HG03571 (cell line): ENCODE data around the gene PLXNC1.

Source experiments
- ATAC-seq: cut with Tn5 transposase; IDR thresholded peaks from one replicate; pipeline ENCODE4 v1.9.1; 2021; ENCODE audit not compliant: unreplicated experiment

Gene PLXNC1

DNA sequence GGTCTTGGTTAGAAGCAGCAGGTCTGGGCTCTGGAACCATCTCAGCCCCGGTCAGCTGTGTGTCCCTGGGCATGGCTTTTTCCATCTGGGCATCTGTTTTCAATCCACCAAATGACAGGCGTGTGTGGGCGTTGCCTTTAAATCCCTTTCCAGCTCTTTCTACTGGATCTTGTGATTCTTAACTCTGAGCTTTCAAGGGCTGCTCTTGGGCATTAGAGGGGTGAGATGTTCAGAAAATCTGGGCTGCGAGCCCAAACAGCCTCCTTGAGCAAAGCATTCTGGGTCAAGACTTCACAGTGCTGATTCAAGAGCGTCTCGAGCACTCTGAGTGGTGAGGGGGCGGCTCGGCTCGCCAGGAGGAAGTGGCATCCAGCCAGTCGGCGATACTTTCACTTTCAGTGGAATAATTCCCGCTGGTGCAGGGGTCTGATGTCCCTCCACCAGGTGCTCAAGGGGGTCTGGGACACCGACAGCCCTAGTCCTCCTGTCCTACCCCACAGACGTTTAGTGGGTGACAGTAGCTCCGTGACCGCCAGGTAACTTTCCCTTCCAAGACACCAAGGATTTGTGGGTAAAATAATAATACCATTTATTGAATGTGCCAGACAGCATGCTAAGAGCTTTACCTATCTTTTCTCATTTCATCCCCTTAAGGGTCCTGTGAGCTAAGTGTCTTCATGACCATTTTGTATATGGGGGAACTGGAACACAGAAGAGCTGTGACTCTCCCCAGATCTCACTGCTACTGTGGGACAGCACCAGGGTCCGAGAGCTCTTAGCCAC lies 114.0 kb downstream of the PLXNC1 start:
- ATAC-seq = peak; percentile 47

DNA sequence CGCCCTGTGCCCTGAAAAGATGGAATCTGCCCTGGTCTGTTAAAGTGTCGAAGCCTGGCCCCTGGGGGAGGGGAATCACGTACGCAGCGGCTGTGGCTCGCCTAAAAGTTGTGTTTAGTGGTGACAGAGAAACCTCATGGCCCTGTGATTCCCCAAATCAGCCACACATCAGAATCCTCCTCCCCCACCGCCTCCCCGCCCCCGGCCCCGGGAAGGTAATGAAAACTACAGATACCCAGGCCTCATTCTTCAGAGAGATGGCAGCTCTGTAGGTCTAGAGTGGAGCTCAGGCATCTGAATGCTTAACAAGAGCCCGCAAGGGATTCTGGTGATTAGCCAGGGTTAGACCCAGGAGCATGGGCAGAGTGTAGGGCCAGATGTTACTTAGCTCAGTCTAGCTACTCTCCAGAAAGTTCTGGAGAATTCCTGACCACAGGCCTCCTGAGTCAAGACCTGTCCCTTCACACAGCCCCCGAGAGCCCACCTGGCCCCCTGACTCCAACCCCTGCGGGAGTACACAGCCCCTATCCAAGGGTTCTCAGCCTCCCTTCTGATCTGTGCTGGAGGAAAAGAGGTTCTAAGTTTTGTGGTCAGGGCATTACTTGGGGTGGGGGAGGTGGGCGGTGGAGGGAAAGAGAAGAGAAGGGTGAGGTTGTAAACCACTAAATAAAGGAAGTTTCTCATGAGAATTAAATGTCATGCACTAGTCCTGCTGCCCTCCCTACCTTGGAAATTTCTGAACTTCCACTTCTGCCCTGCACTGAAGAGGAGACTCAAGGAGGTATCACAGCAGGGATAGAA lies 114.8 kb downstream of the PLXNC1 start:
- ATAC-seq = no peak

DNA sequence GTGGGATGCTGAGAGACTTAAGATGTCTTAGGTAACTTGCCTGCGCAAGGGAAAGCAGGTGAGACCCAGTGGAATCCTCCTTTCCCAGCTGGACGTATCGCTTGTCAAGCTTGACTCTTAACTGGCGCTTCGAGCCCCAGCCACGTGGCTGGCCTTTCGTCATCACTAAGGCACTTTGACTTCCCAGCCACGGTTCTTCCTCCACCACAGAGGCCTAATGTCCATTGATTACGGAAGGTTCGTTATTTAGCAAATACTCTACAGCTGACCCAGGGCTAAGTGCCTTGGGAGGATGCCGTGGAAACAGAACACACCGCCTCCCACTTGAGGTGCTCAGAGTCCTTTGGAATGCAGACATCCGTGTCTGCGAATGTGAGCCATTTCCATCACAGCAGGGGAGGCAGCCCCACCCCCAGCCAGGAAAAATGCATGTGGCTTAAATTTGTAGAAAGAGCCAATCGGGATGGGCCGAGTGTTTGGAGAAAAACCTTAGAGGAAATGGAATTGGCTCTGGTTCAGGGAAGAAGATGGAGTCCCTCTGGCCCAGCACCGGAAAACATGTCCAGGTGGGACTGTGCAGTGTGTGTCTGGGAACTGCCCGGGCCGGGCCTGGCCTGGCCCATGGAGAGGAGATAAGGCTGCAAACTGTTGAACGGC lies 115.7 kb downstream of the PLXNC1 start:
- ATAC-seq = no peak

DNA sequence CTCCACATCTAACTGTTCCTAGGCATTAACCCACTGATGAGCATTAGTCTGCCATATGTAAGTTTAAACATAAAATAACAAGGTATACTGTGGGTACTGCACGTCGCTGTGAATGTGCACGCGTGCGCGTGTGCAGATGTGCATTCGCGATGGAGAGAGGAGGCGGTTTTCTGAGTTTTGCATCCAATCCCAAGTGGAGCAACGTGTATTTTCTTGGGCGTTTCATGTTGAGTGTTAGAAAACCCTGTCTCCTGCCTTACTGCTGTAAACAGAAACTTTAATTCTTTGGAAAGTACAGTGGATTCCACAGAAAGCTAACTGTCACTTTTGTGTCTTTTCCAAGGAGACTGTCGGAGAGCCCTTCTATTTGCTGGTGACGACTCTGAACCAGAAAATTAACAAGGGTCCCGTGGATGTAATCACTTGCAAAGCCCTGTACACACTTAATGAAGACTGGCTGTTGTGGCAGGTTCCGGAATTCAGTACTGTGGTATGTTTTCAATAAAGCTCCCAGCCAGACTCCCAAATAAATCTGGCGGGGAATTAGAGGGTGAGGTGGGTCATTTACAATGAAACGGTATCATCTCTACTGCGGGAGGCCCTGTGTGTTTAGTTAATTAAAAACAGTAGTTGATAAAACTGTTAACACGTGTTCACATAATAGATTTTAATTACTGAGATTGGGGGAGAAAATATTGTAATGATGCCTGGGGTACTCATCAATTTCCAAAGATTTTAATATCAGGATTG lies 116.5 kb downstream of the PLXNC1 start:
- no peak for ATAC-seq

DNA sequence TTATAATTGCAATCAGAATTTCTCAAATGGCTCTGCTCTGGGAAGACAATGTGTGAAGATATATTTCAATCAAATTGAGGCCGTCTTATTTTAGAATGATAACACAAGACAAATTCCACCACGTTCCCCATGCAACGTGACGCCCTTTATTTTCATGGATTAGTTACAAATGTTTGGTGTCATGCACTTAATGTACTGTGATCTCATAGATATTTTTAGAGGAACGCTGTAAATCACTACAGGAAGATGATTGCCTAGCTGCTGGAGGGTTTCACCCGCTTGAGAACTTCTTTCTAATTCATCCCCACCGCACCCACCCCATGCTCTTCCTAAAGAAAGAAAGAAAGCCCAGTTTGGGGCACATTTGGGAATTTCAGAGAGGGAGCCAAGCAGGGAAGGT lies 117.2 kb downstream of the PLXNC1 start:
- no peak for ATAC-seq

DNA sequence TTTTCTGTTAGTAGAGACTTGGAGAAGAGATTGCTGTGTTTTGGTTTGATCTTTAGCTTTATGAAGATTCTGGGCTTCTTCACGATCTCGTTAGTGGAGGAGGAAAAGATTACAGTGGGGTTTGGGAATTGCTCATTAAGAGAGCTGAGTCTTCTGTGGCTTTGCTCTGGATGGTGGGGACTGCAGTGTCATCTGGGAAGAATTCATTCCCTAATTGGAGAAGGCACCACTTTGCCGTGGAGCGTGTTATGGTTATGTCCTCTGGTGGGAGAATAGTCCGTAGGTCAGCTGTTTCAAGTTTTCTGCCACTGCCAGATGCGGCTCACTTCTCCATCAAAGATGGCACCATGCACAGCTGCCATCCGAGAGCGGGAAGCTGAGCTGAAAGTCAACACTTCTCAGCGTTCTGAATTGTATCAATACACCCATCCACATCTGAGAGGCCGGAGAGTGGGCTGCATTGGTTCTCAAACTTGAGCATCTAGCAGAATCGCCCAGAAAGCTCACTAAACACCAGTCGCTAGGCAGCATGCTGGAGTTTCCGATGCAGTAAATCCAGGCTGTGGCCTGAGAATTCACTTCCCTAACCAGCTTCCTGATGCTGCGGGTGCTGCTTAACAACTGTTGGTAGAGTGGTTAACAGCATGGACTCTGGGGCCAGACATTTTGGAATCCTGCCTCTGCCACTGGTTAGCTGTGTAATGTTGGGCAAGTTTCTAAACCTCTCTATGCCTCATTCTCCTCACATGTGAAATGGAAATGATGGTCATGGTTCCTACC lies 117.8 kb downstream of the PLXNC1 start:
- no peak for ATAC-seq

DNA sequence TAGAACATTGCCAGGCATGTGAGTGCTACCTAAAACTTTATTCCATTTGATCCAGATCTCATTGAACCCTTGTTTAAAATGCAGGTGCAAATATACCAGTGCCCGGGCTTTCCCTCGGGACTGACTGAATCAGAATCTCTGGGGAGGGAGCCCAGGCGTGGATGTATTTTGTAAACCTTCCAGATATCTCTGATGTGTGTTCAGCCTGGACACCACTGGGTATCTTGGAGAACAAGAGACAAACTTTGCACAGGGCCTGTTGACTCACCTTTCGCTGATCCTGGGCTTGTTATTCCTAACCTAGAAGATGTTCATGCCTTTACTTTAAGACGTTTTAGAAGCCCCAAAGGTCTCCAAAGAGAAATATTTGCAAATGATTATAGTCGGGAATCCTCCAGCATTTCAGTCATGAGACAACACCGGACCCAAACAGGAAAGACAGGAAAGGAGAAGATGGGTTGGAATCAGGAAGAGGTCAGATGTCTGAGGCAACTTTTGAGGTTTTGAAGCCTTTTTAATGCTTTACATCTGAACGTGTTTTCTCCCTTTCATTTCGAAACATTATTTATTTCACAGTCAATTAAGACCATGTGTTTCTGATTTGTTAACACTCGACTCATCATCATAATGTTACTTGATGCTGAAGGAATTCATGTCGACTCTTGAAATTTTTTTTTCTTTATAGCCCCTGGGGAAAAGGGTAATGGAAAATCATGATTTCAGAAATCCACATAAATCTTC lies 118.6 kb downstream of the PLXNC1 start:
- ATAC-seq = no peak

DNA sequence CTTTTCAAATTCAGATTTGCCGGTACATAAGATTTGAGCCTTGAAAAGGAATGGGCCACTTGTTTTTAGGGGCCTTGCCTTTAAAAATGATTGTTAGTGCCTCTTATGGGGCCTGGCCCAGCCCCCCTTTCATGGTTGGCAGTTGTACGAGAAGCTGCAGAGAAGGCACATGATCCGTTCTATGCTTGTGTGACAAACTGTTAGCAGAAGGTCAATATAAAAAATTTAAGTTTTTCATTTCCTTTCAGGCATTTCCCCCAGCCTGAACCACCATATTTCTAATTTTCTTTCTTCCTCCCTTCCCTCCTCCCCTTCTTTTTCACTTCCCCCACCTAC lies 119.1 kb downstream of the PLXNC1 start:
- no peak for ATAC-seq

DNA sequence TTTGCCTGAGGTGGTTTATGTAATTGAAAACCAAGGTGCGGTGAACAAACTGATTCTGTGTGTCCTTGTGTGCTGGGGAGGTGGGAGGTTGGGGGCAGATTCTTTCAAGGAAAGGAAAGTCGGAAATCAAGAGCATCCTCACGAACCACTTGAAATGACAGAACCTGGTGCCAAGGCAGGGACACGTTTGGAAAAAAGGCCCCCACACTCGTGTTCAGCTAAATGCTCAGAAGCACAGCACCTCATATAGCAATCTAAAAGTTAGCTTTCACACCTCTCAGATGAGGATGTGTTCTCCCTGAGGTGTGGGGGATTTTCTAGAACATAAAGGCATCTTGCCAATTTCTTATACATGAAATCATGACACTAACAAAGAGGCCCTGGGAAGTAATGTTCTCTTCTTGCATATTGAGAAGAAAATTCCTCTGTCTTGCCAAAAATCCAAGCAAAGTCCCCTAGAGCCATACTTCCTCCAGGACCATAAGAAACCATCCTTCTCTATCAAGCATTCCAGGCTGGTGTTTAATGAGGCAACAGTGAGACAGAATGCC lies 119.6 kb downstream of the PLXNC1 start:
- no peak for ATAC-seq

DNA sequence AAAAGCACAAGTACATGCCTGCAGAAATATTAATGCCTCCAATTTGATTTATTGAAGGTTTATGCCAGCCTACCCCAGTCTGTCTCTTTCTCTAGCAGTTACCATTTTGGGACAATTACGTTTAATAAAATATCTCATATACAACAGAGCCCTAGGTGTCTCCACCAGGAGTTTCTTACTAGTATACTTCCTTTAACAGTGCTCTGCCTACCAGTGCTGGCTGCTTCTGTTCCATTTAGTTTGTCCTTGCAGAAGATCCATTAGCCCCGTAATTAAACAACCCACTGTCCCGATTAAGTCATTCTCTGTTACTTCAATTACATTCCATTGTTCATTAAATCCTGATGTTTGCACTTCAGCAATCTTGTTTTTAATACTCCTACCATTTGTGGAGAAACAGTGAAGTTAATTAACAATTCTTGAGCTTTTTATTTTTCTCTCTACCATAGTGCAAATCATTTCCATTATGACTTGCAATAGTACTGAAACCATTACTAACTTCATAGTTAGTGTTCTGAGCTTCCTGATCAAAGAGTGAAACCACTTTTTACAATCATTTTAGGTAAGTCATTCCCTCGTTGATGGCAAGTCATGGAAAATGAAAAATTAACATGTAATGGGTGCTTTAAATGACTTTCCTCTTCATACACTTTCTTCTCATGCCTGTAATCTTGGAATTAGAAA lies 121.1 kb downstream of the PLXNC1 start:
- peak; percentile 48 for ATAC-seq

DNA sequence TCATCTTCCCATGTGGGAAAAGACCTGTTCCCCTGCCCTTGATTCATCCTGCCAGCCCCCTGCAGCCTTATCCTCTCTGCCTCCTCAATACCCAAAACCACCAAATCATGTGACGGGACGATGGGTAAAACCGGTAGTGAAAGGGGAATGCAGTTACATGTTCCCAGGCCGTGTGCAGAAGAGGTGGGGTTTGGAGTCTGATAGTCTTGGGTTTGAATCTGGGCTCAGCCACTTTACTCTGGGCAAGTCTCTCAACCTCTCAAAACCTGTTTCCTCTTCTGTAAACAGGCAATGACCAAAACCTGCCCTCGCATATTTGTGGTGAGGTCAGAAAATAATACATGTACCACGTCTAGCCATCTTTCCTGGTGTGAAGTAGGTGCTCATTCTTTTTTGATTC lies 123.0 kb downstream of the PLXNC1 start:
- no peak for ATAC-seq

DNA sequence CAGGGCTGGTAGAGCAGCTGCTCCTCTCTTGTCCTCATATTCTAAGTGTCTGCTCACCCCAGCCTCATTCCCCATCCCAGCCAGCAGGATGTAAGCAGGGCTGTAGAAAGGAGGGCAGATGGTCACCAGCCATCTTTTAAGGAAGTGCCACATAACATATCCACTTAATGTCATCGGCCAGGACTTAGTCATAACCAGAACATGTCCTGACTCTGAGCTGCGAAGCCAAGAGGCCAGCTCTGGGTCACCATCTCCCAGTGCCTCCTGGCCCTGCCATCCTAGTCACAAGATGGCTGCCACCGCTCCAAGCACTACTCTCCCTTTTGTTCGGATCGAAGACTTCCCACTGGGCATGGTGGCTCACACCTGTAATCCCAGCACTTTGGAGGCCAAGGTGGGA lies 123.9 kb downstream of the PLXNC1 start:
- ATAC-seq = no peak

DNA sequence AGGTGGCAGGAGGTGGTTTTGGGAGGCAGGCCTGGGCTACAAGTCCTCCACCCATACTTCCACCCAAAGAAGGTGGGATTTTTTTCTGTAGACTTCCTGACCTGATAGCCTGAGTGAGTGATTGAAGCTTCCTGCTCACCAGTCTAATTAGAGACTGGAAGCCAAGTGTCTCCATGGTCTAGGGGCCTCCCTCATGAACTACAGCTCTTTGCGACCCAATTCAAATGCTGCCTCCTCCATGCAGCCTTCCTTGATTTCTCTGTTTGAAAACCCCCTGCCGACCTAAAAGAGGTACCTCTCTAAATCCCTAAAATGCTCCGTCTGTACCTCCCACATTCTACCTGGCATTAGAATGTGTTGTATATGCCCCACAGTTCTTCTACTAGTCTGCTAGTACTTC lies 124.9 kb downstream of the PLXNC1 start:
- ATAC-seq = no peak

DNA sequence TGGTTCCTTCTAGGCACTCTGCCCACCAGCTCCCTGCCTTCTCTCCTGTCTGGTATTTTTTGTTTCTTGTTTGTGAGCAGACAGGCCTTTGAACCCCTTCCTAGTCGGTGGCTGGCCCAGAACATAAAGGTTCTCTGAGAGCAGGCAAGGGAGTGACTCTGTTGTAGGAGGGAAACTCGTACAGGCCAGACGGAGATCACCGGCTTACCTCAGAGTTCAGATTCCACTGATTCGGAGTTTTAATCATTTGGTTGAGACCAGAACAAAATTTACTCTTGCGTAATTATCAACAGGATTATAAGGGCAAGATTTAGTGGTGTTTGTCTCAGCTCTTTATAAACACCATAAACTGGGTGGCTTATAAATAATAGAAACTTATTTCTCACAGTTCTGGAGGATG lies 128.3 kb downstream of the PLXNC1 start:
- no peak for ATAC-seq

DNA sequence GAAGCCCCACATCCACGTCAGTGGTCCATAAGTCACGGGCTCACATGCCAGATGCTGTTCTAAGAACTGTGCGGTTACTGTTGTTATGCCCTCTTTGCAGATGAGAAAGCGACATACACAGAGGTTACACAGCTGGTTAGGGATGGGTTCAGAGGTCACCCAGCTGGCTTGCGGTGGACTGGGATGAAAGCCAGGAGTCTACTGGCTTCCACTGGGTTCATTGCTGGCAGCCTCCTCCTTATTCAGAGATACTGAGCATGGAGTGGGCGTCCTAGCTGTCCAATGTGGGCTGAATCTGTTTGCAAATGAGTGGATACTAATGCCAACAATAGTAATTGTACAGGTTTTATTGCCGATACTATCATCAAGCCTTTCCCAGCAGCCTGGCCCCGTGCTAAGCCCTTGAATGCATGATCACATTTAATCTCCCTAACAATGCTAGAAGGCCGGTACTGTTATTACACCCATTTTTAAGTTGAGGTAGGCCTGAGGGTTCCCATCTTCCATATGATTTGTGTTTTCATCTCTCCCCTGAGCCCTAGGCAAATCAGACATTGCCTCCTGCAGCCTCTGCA lies 129.1 kb downstream of the PLXNC1 start:
- no peak for ATAC-seq

DNA sequence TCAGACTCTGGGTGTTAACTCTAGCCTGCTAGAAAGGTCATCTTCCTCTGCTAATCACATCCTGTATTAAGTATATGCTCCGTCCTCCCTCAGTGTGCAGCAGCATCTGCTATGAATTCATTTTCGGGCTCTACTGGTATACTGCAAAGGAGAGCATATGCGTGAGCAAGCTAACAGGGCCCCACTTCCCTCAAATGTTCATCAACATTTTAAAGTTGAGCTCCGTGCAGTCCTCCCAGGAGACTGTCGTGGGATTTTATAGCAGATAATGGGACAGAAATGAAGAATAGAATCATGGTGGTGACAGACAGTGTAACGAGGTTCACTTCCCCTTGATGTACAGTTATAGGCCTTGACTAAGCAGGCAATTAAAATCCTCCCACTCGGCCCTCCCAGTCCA lies 131.7 kb downstream of the PLXNC1 start:
- ATAC-seq = no peak

DNA sequence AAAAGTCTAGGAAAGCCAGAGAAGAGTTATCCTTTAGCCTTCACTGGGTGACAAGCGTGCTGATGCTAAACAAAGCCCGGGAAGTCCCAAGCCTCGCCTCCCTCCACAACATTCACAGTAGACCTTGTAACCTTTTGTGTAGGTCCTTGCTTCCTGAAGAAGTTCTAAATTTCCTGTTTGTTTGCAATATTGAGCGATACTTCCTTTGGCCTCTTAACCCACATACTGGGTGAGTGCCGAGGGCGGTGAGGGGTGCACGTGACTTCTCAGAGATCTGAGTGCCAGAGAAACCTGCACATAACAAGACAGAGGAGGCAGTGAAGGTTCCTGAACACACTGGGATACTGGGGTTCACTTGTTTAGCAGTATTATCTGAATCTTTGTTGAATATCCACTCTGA lies 134.3 kb downstream of the PLXNC1 start:
- no peak for ATAC-seq

DNA sequence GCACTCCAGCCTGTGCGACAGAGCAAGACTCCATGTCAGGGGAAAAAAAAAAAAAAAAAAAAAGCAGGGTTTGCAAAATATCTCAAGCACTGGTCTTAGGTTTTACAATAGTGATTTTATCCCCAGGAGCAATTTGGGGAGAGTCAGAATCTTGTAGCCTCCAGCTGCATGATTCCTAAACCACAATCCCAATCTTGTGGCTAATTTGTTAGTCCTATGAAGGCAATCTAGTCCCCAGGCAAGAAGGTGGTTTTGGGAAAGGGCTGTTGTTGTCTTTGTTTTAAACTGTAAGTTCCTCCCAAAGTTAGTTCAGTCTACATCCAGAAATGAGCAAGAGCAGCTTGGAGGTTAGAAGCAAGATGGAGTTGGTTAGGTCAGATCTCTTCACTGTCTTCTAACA lies 135.7 kb downstream of the PLXNC1 start:
- no peak for ATAC-seq

DNA sequence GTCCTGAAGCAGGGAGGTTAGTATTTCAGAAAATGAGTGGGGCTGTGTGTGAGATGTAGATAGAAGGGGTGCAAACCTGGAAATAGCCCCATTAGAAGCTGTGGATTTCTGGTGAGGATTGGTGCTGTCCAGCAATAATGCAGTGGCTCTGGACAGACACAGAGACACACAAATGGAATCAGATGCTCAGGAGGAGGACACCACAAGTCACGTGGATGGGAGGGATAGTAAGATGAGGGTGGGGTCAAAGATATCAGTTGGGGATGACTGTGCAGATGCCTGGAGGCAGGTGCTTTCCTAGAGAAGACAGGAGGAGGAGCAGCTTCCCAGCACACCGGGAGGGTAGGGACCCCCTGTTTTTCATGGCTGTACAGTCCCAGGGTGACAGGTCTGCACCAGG lies 136.5 kb downstream of the PLXNC1 start:
- no peak for ATAC-seq
